ENCODE results near the gene KIF12. TPM values are rescaled to one million over a fixed set of nuclear protein-coding genes. Genes with fewer than 3 reads are reported as not detected.

KIF12 gene
- total RNA-seq (2014; rRNA removed; shearing (Covaris generic)) = 0.58 and 4.3 TPM in 2 replicates
- polyA plus RNA-seq (2016; fragmentation: Nextera tagmentation; extraction: Ambion mirVana) = 4.2 and 4.7 TPM in 2 replicates
- long read RNA-seq, partial matches to known transcripts = 1 of 2 reads
- long read RNA-seq, other reads (novel, unspliced or antisense) = 1 of 2 reads

DNA sequence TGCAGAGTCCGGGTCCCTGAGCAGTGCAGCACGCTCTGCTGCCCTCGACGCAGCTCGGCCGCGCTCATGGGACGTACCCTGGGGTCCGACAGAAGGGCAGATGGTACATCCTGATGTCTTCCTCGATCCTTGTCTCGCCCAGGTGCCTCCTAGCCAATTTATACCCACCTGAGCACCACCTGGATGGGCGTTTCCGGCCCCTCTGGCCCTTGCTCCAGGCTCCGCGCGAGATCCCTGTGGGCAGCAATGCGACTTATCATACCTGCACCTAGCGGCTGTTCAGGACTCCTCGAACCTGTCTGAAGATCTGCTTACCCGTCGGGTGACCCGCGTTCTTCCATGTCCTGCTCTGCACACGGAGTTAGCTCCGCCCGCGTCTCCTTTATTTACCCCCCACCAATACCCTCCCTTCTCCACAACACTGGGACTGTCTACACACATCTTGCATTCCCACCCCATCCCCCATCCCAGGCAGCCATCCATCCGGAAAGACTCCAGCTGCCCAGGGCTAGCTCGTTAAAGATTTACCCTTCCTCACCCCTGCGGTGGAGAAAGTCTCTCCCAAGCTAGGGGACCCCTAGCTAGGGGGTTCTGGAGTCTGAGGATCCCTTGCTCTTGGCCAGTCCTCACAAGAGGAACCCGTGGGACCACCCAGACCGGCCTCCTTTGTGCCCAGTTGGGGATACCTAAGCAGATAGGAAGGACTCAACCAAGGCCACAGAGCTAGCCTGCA, at the start of gene KIF12:
TSS of gene KIF12 (minus strand) at position 357 of the 733 bp plus-strand sequence. CDS start at position 341, 16 bp downstream.
- Mint-ChIP-seq H3K9me3 (peaks cover 13% of the 10 kb centered on the region), H3K27ac (no peak within 1 kb of the TSS), H3K27me3 (ENCODE audit: insufficient read depth, low read depth, poor library complexity) (peaks cover 32% of the 10 kb centered on the region), H3K4me1 (peaks cover 18% of the 10 kb centered on the region), H3K4me3 (peak within 1 kb of the TSS; percentile 83), H3K36me3 (ENCODE audit: low read depth) (no peaks in the 10 kb centered on the region; the same call in 1 of the 3 replicates)
- Histone ChIP-seq H3K36me3 (ENCODE audit: insufficient read depth) (no peaks in the 10 kb centered on the region), H2AFZ (peak within 1 kb of the TSS; percentile 98), H3K4me2 (peak within 1 kb of the TSS; percentile 97), H3K9me2 (ENCODE audit: insufficient read depth) (no peaks in the 10 kb centered on the region), H3K27ac (ENCODE audit: low read depth) (no peak within 1 kb of the TSS), H3K79me2 (replicated peaks; ENCODE audit: insufficient read depth) (no peaks in the 10 kb centered on the region), H3F3A (replicated peaks; ENCODE audit: low read depth) (no peaks in the 10 kb centered on the region), H4K20me1 (replicated peaks; ENCODE audit: insufficient read depth) (no peaks in the 10 kb centered on the region), H3K4me3 (peak within 1 kb of the TSS; percentile 69), H3K27me3 (ENCODE audit: insufficient read depth) (peaks cover 32% of the 10 kb centered on the region), H3K4me1 (ENCODE audit: insufficient read depth) (peaks cover 13% of the 10 kb centered on the region)
- TF ChIP-seq EZH2 (IDR thresholded peaks at IDR 0.05; ENCODE audit: low read depth, unreplicated experiment) = peak; percentile 10
- TF ChIP-seq ZNF462 (CRISPR knock-in tag; IDR thresholded peaks at IDR 0.05) = no peak
- DNase-seq (ENCODE audit: low spot score) (peak; percentile 55), ATAC-seq (peak; percentile 49)

- H3K36me3 ChIP-seq (ENCODE audit: insufficient read depth) = no peaks in the 10 kb centered on the region
- no peak for DNase-seq (ENCODE audit: low spot score)
Observed at GRCh38 chr9:114146735-114147134, 47.6 kb upstream of the KIF12 start.

More at GRCh38 chr9:114146735-114147134, 47.6 kb upstream of the KIF12 start:
- H2AFZ ChIP-seq = no peak overlapping the region
- no peaks in the 10 kb centered on the region for H3K36me3 Mint-ChIP-seq (ENCODE audit: low read depth)
- H3K9me3 Mint-ChIP-seq = no peaks in the 10 kb centered on the region
- no peaks in the 10 kb centered on the region for H3K79me2 ChIP-seq (replicated peaks; ENCODE audit: insufficient read depth)
- H3K4me1 ChIP-seq (ENCODE audit: insufficient read depth) = no peaks in the 10 kb centered on the region
- H3K27ac Mint-ChIP-seq = no peak overlapping the region
- no peaks in the 10 kb centered on the region; the same call in 1 of the 2 replicates for H3K27me3 ChIP-seq (ENCODE audit: insufficient read depth)
- H3K9me2 ChIP-seq (ENCODE audit: insufficient read depth) = no peaks in the 10 kb centered on the region
- H3K27me3 Mint-ChIP-seq (ENCODE audit: insufficient read depth, low read depth, poor library complexity) = peaks cover 11% of the 10 kb centered on the region
- H3K27ac ChIP-seq (ENCODE audit: low read depth) = no peak overlapping the region
- no peak overlapping the region for H3K4me3 Mint-ChIP-seq
- no peaks in the 10 kb centered on the region for H4K20me1 ChIP-seq (replicated peaks; ENCODE audit: insufficient read depth)
- no peak overlapping the region for H3K4me3 ChIP-seq
- no peaks in the 10 kb centered on the region for H3K4me1 Mint-ChIP-seq
- ATAC-seq = no peak
- TF ChIP-seq, protein P1, sequence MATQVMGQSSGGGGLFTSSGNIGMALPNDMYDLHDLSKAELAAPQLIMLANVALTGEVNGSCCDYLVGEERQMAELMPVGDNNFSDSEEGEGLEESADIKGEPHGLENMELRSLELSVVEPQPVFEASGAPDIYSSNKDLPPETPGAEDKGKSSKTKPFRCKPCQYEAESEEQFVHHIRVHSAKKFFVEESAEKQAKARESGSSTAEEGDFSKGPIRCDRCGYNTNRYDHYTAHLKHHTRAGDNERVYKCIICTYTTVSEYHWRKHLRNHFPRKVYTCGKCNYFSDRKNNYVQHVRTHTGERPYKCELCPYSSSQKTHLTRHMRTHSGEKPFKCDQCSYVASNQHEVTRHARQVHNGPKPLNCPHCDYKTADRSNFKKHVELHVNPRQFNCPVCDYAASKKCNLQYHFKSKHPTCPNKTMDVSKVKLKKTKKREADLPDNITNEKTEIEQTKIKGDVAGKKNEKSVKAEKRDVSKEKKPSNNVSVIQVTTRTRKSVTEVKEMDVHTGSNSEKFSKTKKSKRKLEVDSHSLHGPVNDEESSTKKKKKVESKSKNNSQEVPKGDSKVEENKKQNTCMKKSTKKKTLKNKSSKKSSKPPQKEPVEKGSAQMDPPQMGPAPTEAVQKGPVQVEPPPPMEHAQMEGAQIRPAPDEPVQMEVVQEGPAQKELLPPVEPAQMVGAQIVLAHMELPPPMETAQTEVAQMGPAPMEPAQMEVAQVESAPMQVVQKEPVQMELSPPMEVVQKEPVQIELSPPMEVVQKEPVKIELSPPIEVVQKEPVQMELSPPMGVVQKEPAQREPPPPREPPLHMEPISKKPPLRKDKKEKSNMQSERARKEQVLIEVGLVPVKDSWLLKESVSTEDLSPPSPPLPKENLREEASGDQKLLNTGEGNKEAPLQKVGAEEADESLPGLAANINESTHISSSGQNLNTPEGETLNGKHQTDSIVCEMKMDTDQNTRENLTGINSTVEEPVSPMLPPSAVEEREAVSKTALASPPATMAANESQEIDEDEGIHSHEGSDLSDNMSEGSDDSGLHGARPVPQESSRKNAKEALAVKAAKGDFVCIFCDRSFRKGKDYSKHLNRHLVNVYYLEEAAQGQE (IDR thresholded peaks at IDR 0.05; ENCODE audit: unreplicated experiment) = no peak
- TF ChIP-seq, protein P2, sequence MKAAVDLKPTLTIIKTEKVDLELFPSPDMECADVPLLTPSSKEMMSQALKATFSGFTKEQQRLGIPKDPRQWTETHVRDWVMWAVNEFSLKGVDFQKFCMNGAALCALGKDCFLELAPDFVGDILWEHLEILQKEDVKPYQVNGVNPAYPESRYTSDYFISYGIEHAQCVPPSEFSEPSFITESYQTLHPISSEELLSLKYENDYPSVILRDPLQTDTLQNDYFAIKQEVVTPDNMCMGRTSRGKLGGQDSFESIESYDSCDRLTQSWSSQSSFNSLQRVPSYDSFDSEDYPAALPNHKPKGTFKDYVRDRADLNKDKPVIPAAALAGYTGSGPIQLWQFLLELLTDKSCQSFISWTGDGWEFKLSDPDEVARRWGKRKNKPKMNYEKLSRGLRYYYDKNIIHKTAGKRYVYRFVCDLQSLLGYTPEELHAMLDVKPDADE (IDR thresholded peaks at IDR 0.05) = no peak
- no peak for TF ChIP-seq CTCF (conservative IDR thresholded peaks at IDR 0.05; ENCODE audit: low read depth in 2 of 2)
- no peaks in the 10 kb centered on the region for H3F3A ChIP-seq (replicated peaks; ENCODE audit: low read depth)
- no peak overlapping the region for H3K4me2 ChIP-seq
